ENCODE results near the gene SH3BGRL3.

GRCh38 chr1:26293911-26294463 is 14.1 kb downstream of the SH3BGRL3 start:
- TF ChIP-seq CTCF (IDR thresholded peaks at IDR 0.05) (no peak), POLR2A (IDR thresholded peaks at IDR 0.05) (no peak), EP300 (IDR thresholded peaks at IDR 0.05) (no peak)

Data from tibial nerve (tissue), 4 donors.